Gastroesophageal sphincter (tissue), 3 donors: ENCODE data around the gene HJV.

Experiments used
- POLR2A ChIP-seq, 2 donors: fragments of 450-650 bp; IDR thresholded peaks; one replicate each; pipeline ENCODE4 v1.6.1; 2017; ENCODE audit warnings: antibody characterized with exemption in 2 of 2, mild to moderate bottlenecking in 2 of 2, moderate library complexity in 1 of 2
- TF ChIP-seq, protein P1 (sequence below), 4 experiments: fragments of 200-600 bp in 2 of 4; fragments of 450-650 bp in 2 of 4; sonication (generic) in 1 of 4; IDR thresholded peaks; one replicate each; pipeline ENCODE4 v1.5.1; 2017 to 2019; ENCODE audit warnings: antibody characterized with exemption in 4 of 4, mild to moderate bottlenecking in 2 of 4, moderate library complexity in 2 of 4

GRCh38 chr1:145995148-145995881, 26.2 kb downstream of the HJV start:
- TF ChIP-seq, protein P1, sequence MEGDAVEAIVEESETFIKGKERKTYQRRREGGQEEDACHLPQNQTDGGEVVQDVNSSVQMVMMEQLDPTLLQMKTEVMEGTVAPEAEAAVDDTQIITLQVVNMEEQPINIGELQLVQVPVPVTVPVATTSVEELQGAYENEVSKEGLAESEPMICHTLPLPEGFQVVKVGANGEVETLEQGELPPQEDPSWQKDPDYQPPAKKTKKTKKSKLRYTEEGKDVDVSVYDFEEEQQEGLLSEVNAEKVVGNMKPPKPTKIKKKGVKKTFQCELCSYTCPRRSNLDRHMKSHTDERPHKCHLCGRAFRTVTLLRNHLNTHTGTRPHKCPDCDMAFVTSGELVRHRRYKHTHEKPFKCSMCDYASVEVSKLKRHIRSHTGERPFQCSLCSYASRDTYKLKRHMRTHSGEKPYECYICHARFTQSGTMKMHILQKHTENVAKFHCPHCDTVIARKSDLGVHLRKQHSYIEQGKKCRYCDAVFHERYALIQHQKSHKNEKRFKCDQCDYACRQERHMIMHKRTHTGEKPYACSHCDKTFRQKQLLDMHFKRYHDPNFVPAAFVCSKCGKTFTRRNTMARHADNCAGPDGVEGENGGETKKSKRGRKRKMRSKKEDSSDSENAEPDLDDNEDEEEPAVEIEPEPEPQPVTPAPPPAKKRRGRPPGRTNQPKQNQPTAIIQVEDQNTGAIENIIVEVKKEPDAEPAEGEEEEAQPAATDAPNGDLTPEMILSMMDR (IDR thresholded peaks at IDR 0.05) = no peak
- TF ChIP-seq POLR2A (IDR thresholded peaks at IDR 0.05) = no peak
